Ovary (tissue), 3 donors: ENCODE results near the gene DNAI1.
"Not testable (repeated sequence)": the region's sequence is repeated elsewhere in the genome, so short reads cannot be mapped to it uniquely, and the experiment has no call there.

Source experiments
- CTCF ChIP-seq, 3 donors: fragments of 450-650 bp in 2 of 3; fragments of 200-600 bp in 1 of 3; IDR thresholded peaks; one replicate each; pipeline versions ENCODE4 v1.5.1 to v1.8.0; 2016 to 2022; ENCODE audit warnings: antibody characterized with exemption in 3 of 3, mild to moderate bottlenecking in 1 of 3
- EP300 ChIP-seq: sonication (generic); formaldehyde crosslinking; IDR thresholded peaks from one replicate; pipeline ENCODE4 v1.6.1; 2017; ENCODE audit warnings: antibody characterized with exemption
- POLR2A ChIP-seq: fragments of 450-650 bp; IDR thresholded peaks from one replicate; pipeline ENCODE4 v1.6.1; 2017; ENCODE audit warnings: antibody characterized with exemption, mild to moderate bottlenecking, moderate library complexity
- donor health status: DM: no; HTN: no; CAD: no.

- TF ChIP-seq POLR2A; CTCF (IDR thresholded peaks at IDR 0.05); EP300: not testable (repeated sequence)
Measured at GRCh38 chr9:34482746-34483145, 24.1 kb downstream of the DNAI1 start.
